HL-60/S4 (cell line): ENCODE results near the gene RPA1.

Source experiments
- in situ Hi-C: fragments of 300-500 bp; cut with MboI; formaldehyde crosslinking; loops from 2 replicates; pipeline ENCODE4 v1.14.3; 2022; ENCODE audit warnings: low sequenced_read_pairs

The RPA1 gene

GRCh38 chr17:1907216-1907631 lies 77.4 kb downstream of the RPA1 start:
- in situ Hi-C loops = no loop called here

- in situ Hi-C loops = no loop called here
These were observed 78.3 kb downstream of the RPA1 start for GRCh38 chr17:1907909-1908698.

- in situ Hi-C loops = no loop called here
These were observed 79.0 kb downstream of the RPA1 start for GRCh38 chr17:1908699-1909309.

GRCh38 chr17:1909985-1910384 lies 80.2 kb downstream of the RPA1 start:
- in situ Hi-C loops = no loop called here

GRCh38 chr17:1912146-1912545 lies 82.3 kb downstream of the RPA1 start:
- in situ Hi-C loops = no loop called here

GRCh38 chr17:1913702-1914101 lies 83.9 kb downstream of the RPA1 start:
- in situ Hi-C loops = no loop called here

- in situ Hi-C loops = no loop called here
These were observed 84.9 kb downstream of the RPA1 start for GRCh38 chr17:1914661-1915083.

- in situ Hi-C loops = no loop called here
These were observed 86.1 kb downstream of the RPA1 start for GRCh38 chr17:1915889-1916288.

- in situ Hi-C loops = no loop called here
These were observed 86.5 kb downstream of the RPA1 start for GRCh38 chr17:1916316-1916715.

GRCh38 chr17:1916963-1917715 lies 87.3 kb downstream of the RPA1 start:
- in situ Hi-C loops = no loop called here

GRCh38 chr17:1918346-1919162 lies 88.7 kb downstream of the RPA1 start:
- in situ Hi-C loops = no loop called here

- in situ Hi-C loops = no loop called here
These were observed 89.4 kb downstream of the RPA1 start for GRCh38 chr17:1919201-1919600.

GRCh38 chr17:1920948-1921351 lies 91.1 kb downstream of the RPA1 start:
- in situ Hi-C loops = no loop called here

- in situ Hi-C loops = no loop called here
These were observed 99.2 kb downstream of the RPA1 start for GRCh38 chr17:1928976-1929375.

GRCh38 chr17:1930337-1930645 lies 100.5 kb downstream of the RPA1 start:
- in situ Hi-C loops = no loop called here

- in situ Hi-C loops = no loop called here
These were observed 102.2 kb downstream of the RPA1 start for GRCh38 chr17:1931844-1932579.

- in situ Hi-C loops = no loop called here
These were observed 104.3 kb downstream of the RPA1 start for GRCh38 chr17:1933875-1934715.

- in situ Hi-C loops = no loop called here
These were observed 105.1 kb downstream of the RPA1 start for GRCh38 chr17:1934901-1935300.

GRCh38 chr17:1936766-1937165 lies 107.0 kb downstream of the RPA1 start:
- in situ Hi-C loops = no loop called here

GRCh38 chr17:1937461-1937860 lies 107.7 kb downstream of the RPA1 start:
- in situ Hi-C loops = no loop called here
